GM19397 (cell line): ENCODE measurements around the gene KANK4.
"Not testable (repeated sequence)": the region's sequence is repeated elsewhere in the genome, so short reads cannot be mapped to it uniquely, and the experiment has no call there.

Source experiments
- ATAC-seq: cut with Tn5 transposase; IDR thresholded peaks from one replicate; pipeline ENCODE4 v1.9.1; 2021; ENCODE audit warnings: mild to moderate bottlenecking, moderate library complexity; ENCODE audit not compliant: unreplicated experiment

The KANK4 gene

DNA sequence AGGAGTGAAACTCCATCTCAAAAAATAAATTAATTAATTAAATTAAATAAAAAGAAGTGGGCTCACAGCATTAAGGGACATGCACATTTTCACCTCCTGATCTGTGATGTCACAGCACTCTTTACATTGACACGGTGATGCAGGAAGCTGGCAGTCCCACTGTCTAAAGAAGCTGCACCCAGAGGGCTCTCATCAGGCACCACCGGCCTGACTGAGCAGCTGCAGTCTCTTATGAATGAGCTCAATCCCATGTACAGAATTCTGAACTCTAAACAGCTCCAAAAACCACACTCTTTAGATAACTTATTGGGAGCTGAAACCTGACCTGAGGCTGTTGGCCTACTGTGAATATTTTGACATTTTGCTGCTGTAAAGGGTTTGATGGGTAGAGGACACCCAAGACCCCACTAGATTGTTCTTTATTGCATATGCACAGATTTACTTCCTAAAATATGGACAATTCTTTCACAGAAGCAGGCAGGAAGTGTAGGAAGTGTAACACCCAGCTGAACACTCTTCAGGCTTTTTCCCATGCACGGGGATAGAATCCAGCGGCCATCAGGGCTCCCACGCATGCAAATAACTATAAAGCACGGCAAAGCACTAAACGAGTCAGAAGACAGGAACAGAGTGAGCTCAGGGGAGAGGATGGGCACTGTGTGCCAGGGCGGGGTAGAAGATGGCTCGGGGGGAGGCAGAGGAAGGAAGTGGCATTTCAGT is 78.4 kb downstream of the KANK4 start:
- no peak for ATAC-seq

DNA sequence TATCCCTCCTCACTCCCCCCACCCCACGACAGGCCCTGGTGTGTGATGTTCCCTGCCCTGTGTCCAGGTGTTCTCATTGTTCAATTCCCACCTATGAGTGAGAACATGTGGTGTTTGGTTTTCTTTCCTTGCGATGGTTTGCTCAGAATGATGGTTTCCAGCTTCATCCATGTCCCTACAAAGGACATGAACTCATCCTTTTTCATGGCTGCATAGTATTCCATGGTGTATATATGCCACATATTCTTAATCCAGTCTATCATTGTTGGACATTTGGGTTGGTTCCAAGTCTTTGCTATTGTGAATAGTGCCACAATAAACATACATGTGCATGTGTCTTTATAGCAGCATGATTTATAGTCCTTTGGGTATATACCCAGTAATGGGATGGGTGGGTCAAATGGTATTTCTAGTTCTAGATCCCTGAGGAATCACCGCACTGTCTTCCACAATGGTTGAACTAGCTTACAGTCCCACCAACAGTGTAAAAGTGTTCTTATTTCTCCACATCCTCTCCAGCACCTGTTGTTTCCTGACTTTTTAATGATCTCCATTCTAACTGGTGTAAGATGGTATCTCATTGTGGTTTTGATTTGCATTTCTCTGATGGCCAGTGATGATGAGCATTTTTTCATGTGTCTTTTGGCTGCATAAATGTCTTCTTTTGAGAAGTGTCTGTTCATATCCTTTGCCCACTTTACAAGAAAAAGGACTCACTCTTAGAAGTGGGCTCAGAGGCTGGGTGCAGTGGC is 79.4 kb downstream of the KANK4 start:
- ATAC-seq: not testable (repeated sequence)

DNA sequence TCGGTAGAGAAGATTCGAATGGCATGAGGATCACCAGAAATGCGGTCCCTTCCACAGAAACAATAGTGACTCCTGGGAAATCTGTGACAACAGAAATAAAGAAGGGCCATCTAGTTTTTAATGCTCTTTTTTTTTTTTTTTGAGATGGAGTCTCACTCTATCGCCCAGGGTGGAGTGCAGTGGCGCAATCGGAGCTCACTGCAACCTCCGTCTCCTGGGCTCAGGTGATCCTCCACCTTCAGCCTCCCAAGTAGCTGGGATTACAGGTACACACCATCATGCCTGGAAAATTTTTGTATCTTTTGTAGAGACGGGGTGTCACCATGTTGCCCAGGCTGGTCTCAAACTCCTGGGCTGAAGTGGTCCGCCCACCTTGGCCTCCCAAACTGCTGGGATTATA is 80.7 kb downstream of the KANK4 start:
- no peak for ATAC-seq

DNA sequence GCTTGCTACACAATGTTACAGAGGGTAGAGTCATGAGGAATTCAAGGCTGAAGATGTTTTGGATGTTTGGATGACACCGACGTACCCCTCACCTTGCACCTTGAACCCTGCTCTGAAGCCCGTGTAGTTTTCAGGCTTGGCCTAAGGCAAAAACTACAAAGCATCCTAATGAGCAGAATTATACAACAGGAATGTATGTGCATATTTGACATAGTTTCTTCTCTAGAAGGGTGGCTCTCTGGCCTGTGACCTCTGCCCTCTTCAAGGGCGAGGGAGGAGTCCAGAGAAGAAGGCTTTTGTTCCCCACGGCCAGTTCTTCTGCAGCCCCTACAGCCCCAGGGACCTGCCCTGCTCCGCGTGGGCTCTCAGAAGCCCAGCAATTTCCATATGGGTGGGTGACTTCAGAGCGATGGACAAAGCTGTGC is 81.3 kb downstream of the KANK4 start:
- ATAC-seq: no peak

DNA sequence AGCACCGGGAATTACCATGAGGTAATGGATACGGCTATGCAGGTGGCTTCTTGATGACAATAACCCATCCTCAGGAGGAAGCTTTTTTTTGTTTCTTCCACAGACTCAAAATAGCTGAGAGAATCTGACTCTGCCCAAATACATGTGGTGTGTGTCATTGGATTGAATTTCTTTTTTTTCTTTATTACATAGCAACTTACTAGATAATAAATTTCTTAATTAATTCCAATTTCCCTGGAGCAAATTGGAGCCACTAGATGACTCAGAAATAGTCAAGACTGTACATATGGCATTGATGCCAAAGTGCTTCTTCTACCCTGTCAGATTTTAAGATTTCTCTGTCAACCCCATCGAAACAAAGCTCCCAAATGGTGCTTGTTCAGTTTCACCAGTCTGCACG is 81.9 kb downstream of the KANK4 start:
- ATAC-seq: no peak

DNA sequence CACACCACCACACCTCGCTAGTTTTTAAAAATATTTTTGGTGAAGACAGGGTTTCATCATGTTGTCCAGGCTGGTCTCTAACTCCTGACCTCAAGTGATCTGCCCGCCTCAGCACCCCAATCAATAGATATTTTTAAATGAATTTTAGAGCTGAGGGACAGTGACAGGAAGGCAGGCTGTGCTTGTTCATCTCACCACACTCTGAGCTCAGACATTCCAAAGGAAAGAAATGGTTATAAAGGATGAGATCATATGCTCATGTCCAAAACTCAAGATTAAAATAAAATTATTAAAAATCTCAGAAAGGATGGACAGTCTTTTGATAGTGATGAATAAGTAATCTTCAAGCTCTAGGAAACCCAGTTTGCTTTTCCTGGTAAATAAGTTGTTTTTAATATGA is 83.7 kb downstream of the KANK4 start:
- ATAC-seq: no peak

DNA sequence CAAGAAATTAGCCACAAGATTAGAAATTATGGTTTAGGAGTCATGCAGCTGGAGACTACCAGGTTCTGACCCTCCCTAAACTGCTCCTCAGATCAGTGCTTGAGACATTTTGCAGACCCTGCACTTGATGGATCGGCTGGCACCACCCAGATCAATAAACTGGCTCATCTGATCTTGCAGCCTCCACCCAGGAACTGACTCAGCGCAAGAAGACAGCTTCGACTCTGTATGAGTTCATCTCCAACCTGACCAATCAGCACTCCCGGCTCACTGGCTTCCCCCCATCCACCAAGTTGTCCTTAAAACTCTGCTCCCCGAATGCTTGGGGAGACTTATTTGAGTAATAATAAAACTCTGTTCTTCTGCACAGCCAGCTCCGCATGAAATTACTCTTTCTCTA is 84.5 kb downstream of the KANK4 start:
- ATAC-seq: no peak

DNA sequence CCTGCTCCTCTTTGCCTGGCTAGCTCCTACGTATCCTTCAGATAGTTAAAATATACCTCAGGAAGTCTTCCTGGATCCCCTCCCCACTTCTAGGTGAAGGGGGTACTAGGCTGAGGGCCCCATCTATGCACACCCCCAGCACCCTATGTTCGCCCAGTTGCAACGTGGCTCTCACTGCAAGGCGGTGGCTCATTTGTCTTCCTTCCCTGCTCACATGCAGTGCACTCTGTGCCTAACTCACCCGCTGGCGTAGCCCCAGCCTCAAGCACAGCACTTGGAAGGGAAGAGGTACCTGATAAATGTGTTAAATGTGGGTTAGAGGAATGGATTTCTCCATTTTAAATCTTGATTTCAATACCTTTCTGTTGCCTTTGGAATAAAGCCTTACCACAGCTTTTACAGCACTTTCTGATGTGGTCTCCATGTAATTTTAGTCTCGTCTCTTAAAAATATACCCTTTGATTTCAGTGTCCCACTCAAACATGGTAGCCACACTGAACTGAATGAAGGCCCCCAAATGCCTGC is 85.2 kb downstream of the KANK4 start:
- no peak for ATAC-seq

DNA sequence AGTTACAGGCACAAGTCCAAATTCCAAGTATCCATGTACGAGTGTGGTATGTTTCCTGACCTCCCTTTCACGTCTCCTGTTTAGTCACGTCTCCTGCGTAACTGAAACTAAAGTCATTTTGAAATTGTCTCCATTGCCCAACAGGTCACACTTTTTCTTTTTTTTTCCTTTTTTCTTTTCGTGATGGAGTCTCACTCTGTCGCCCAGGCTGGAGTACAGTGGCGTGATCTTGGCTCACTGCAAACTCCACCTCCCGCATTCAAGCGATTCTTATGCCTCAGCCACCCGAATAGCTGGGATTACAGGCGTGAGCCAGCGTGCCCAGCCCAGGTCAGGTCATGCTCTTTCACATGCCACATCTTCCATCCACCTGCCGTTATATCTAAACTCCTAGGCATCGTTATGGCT is 86.4 kb downstream of the KANK4 start:
- no peak for ATAC-seq

DNA sequence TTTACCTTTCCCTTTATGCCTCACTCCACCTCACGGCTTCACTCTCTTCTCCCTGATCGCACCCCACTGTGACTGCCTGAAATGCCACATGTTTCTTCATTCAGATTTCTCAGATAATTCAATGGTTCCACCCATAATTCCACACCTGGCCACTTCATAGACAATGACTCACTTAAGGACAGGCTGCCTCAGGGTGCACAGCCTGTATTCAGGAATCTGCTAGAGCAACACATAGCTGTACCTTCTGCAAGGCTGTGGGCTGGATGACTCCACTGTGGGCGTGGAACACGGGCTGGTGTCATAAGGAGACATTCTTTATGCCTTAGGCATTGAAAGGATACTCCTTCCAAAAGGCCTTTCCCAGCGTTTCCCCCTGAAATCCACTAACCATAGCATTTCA is 88.5 kb downstream of the KANK4 start:
- ATAC-seq: no peak

DNA sequence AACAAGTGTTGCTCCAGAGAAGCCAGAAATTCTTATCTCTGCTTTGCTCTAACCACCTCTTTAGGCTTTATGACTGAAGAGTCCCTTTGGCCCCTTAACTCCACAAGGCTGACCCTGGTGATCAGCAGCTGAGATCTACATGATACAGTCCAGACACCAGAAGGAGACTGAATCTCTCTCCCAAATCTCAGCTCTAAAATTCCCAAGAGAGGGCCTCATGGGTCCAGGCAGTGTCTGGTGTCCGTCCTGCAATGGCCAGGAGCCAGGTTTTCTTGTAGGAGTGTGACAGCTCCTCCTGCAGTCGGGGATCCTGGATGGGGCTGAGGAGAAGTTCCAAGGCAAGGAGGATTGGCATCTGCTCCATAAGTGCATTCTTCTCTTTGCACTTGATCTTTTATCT is 89.3 kb downstream of the KANK4 start:
- no peak for ATAC-seq

DNA sequence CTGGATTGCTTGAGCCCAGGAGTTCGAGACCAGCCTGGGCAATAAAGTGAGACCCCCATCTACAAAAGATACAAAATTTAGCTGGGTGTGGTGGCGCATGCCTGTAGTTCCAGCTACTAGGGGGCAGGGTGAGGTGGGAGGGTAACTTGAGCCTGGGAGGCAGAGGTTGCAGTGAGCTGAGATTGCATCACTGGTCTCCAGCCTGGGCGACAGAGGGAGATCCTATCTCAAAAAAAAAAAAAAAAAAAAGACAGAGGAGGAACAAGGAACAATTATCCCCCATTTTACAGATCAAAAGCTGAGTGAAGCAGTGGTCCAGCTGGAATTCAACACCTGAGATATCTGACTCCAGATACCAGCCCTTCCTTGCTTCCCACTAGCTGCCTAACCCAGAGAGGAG is 89.8 kb downstream of the KANK4 start:
- no peak for ATAC-seq

DNA sequence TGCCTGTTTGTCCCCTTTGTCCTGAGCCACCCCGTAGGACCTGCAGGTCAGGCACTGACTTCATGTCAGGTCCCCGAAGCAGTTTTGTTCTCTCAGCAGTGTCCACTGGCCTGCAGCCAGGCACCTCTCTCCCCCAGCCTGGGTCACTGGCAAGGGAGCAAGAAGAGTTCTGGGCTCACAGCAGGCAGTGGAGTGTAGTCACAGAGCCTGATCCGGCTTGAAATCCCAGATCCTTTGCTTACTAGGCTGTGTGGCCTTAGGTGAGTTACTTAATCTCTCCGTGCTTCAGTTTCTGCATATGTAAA is 90.4 kb downstream of the KANK4 start:
- no peak for ATAC-seq

DNA sequence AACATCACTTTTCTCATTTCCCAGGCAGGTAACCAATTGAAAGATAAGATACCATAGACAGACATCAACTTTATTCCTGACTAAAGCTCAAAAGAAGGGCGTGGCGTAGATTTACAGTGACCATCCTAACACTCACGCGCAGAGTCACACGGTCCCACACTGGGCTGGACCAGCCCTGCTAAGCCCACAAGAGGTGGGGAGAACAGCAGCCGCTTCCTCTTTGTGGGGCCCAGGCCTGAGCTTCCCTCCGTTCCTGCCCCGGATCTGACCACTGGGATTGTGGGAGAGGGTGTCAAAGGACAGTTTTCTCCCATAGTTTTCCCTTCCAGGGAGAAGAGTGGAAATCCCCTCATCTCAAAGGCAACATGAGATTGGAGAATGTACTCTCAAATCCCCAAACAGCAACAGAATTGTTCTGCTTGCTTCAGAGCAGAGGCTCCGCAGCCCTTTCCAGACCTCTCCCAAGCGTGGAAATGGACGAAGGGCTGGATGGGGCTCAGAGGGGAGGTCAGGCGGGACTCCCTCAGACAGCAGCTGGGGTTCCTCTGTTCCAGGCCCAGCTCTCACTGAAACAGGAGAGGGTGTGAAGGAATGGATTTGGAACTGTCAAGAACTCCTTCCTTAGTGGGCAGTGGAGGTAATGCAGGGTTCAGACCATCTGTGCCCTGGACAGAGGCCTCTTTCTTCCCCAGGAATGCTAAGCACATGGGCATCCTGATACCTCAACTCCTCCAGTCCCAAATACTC is 90.9 kb downstream of the KANK4 start:
- ATAC-seq: no peak

DNA sequence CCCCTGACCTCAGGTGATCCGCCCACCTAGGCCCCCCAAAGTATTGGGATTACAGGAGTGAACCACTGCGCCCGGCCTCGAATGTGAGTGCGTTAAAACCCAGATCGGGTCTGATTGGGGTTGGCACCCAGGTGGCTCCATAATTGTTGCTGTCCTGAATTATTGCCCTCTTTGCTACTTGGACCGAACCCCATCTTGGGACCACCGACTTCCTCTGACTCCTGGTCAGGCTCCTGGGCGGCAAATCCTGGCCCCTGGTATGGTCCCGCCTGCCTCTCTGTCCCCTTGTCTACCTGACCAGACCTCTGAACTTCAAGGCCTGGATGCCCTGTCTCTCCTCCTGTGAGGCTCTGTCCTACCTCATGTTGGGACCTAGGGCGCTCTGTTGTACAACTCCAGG is 91.7 kb downstream of the KANK4 start:
- no peak for ATAC-seq

DNA sequence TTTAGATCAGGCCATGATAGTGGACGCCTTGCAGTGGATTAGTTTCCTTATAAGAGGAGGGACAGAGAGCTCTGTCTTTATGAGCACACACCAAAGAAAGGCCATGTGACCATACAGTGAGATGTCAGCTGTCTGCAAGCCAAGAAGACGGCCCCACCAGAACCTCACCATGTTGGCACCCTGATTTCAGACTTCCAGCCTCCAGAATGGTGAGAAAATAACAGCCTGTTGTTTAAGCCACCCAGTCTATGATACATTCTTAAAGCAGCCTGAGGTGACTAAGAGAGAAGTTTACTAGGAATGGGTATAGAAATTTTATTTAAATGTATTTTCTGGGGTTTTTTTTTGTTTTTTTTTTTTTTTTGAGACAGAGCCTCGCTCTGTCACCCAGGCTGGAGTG is 95.1 kb downstream of the KANK4 start:
- no peak for ATAC-seq

DNA sequence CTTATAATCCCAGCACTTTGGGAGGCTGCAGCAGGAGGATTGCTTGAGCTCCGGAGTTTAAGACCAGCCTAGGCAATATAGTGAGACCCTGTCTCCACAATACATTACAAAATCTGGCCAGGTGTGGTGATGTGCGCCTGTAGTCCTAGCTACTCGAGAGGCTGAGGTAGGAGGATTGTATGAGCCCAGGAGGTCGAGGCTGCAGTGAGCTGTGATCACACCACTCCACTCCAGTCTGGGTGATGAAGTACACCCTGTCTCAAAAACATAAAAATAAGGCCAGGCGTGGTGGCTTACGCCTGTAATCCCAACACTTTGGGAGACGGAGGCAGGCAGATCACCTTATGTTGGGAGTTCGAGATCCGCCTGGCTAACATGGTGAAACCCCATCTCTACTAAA is 96.9 kb downstream of the KANK4 start:
- ATAC-seq: no peak

DNA sequence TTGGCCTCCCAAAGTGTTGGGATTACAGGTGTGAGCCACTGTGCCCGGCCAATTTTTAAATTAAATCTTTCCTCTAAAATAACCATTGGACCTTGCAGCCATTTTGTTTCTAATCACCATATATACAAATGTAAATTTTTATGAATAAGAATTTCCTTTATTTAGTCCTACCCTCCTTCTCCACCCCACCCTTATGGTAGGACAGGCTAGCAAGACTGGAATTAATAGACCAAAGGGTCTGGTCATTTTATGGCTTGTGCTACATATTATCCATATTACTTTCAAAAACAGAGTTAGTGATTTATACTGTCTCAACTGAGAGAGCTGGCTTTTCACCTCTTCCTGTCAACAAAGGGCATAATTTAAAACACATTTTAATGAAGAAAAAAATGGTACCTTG is 98.1 kb downstream of the KANK4 start:
- ATAC-seq: no peak

DNA sequence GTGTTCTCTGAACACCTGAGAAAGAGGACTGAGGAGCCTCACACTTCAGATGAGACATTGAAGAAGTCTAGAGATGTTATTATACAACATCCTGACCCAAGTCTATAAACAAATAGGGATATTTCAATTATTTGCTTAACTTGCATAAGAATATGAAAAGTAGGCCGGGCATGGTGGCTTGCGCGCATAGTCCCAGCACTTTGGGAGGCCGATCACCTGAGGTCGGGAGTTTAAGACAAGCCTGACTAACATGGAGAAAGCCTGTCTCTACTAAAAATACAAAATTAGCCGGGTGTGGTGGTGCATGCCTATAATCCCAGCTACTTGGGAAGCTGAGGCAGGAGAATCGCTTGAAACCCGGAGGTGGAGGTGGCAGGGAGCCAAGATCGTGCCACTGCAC is 98.8 kb downstream of the KANK4 start:
- ATAC-seq: not testable (repeated sequence)

DNA sequence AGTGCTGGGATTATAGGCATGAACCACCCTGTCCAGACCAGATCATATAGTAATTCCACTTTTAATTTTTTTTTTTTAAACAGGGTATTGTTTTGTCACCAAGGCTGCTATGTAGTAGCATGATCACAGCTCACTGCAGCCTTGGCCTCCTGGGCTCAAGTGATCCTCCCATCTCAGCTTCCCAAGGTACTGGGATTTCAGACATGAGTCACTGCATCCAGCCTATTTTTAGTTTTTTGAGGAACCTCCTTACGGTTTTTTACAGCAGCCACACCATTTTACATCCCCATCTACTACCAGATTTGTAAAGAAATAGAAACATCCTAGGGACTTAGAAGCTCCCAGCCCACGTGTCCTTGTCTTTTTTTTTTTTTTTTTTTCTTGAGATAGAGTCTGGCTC is 100.6 kb downstream of the KANK4 start:
- no peak for ATAC-seq

DNA sequence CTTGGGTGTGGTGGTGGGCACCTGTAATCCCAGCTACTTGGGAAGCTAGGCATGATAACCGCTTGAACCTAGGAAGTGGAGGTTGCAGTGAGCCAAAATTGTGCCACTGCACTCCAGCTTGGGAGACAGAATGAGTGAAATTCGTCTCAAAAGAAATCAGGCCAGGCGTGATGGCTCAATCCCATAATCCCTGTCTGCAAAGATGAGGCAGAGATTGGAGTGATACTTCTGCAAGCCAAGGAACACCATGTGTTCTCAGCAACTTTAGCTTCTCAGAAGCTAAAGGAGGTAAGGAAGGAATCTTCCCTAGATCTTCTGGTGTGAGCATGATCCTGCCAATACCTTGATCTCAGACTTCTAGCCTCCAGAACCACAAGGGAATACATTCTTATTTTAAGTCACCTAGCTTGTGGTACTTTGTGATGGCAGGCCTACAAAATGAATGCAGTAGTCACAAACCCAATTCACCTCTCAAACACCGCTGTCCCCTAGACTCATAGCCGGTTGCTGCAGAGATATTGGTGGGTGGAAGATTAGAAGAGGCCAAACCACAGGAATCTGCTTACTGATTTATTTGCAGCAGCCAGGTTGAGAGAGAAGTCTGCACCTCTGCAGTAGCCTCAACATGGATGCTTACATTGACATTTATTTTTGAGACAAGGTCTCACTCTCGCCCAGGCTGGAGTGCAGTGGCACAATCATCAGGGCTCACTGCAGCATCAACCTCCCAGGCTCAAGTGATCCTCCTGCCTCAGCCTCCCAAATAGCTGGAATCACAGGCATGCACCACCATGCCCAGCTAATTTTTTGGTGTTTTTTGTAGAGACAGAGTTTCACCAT is 105.9 kb downstream of the KANK4 start:
- no peak for ATAC-seq
